ENCODE data around the gene CISH.

Gene CISH

GRCh38 chr3:50635066-50635465 is 23.5 kb upstream of the CISH start:
- no peak for DNase-seq

- no peak for DNase-seq
These were observed 21.7 kb upstream of the CISH start for GRCh38 chr3:50633230-50633790.

GRCh38 chr3:50632450-50632849 is 20.9 kb upstream of the CISH start:
- DNase-seq = no peak

GRCh38 chr3:50630877-50631276 is 19.3 kb upstream of the CISH start:
- DNase-seq = no peak

- no peak for DNase-seq
These were observed 18.8 kb upstream of the CISH start for GRCh38 chr3:50630394-50630793.

- no peak for DNase-seq
These were observed 17.0 kb upstream of the CISH start for GRCh38 chr3:50628601-50629000.

- DNase-seq = no peak
These were observed 16.0 kb upstream of the CISH start for GRCh38 chr3:50627407-50628051.

GRCh38 chr3:50626401-50626800 is 14.8 kb upstream of the CISH start:
- no peak for DNase-seq

GRCh38 chr3:50625231-50626182 is 13.9 kb upstream of the CISH start:
- no peak for DNase-seq

GRCh38 chr3:50624634-50625033 is 13.1 kb upstream of the CISH start:
- no peak for DNase-seq

GRCh38 chr3:50623840-50624474 is 12.4 kb upstream of the CISH start:
- DNase-seq = peak; percentile 80

GRCh38 chr3:50622881-50623280 is 11.3 kb upstream of the CISH start:
- no peak for DNase-seq

- no peak for DNase-seq
These were observed 9.2 kb upstream of the CISH start for GRCh38 chr3:50620820-50621219.

- no peak for DNase-seq
These were observed 8.8 kb upstream of the CISH start for GRCh38 chr3:50620420-50620819.

GRCh38 chr3:50617911-50618481 is 6.4 kb upstream of the CISH start:
- DNase-seq = no peak

- no peak for DNase-seq
These were observed 5.7 kb upstream of the CISH start, which contains the start of gene MAPKAPK3 for GRCh38 chr3:50617096-50617791. TSS of gene MAPKAPK3 (plus strand) at chr3:50617151. CDS start at chr3:50617566, 415 bp downstream.

GRCh38 chr3:50616770-50617095 is 5.2 kb upstream of the CISH start:
- peak; percentile 96 for DNase-seq

GRCh38 chr3:50616003-50616769 is 4.6 kb upstream of the CISH start:
- DNase-seq = peak; percentile 90

GRCh38 chr3:50615190-50615589 is 3.6 kb upstream of the CISH start:
- DNase-seq = no peak

- DNase-seq = no peak
These were observed 1.6 kb upstream of the CISH start for GRCh38 chr3:50612970-50613846.
